Measurements from ENCODE around the gene CYBA.

Gene CYBA

GRCh38 chr16:88655053-88655732 is 4.3 kb upstream of the CYBA start:
- Histone ChIP-seq H3K27me3 (ENCODE audit: control insufficient read depth, insufficient read depth, low read length) (no peaks in the 10 kb centered on the region), H3K9ac (ENCODE audit: low read length) (no peak overlapping the region), H3K36me3 (ENCODE audit: control insufficient read depth, insufficient read depth, low read length) (no peaks in the 10 kb centered on the region), H3K4me3 (ENCODE audit: low read length) (no peak overlapping the region), H3K4me1 (ENCODE audit: control insufficient read depth, insufficient read depth, low read length) (peaks cover 11% of the 10 kb centered on the region), H3K9me3 (ENCODE audit: control insufficient read depth, low read length) (no peaks in the 10 kb centered on the region)

GRCh38 chr16:88654363-88655052 is 3.7 kb upstream of the CYBA start:
- Histone ChIP-seq H3K9ac (ENCODE audit: low read length) (no peak overlapping the region), H3K9me3 (ENCODE audit: control insufficient read depth, low read length) (no peaks in the 10 kb centered on the region), H3K36me3 (ENCODE audit: control insufficient read depth, insufficient read depth, low read length) (no peaks in the 10 kb centered on the region), H3K4me3 (ENCODE audit: low read length) (no peak overlapping the region), H3K27me3 (ENCODE audit: control insufficient read depth, insufficient read depth, low read length) (no peaks in the 10 kb centered on the region), H3K4me1 (ENCODE audit: control insufficient read depth, insufficient read depth, low read length) (peaks cover 17% of the 10 kb centered on the region)

DNA sequence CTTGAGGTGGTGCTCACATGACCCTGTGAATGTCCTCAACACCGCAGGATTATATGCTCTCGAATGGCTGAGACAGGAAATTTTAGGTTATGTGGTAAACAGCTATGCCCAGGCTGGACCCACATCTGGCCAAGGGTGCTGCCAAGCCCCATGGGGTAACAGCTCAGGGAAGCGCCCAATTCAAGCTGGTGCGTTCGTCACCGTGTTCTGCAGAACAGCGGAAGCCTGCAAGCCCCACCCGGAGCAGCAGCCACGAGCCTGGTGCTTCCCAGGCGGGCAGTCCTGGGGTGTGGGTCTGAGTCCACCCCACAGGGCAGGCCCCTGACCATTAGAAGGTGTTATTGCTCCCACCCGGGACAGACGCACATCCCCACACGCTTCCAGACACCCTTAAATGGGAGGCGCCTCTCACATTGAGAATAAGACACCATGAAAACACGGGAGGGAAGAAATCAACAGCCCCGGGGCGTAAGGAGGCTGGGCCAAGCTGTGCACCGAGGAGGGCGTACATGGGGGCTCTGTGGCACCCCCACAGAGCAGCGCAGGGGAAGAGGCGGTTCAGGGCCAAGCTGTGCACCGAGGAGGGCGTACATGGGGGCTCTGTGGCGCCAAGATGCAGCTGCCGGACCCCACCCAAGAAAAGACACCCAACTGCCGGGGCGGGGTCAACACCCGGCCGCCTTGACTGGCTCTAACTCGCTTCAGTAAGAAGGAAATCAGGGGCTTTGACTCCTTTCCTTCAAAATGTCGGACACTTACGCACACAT is 2.9 kb upstream of the CYBA start:
- H3K9ac ChIP-seq (ENCODE audit: low read length), result no peak overlapping the region
- no peaks in the 10 kb centered on the region for H3K36me3 ChIP-seq (ENCODE audit: control insufficient read depth, insufficient read depth, low read length)
- H3K4me1 ChIP-seq (ENCODE audit: control insufficient read depth, insufficient read depth, low read length), result peaks cover 20% of the 10 kb centered on the region
- no peaks in the 10 kb centered on the region for H3K27me3 ChIP-seq (ENCODE audit: control insufficient read depth, insufficient read depth, low read length)
- H3K9me3 ChIP-seq (ENCODE audit: control insufficient read depth, low read length), result no peaks in the 10 kb centered on the region
- H3K4me3 ChIP-seq (ENCODE audit: low read length), result no peak overlapping the region

- peaks cover 20% of the 10 kb centered on the region for H3K4me1 ChIP-seq (ENCODE audit: control insufficient read depth, insufficient read depth, low read length)
- H3K9me3 ChIP-seq (ENCODE audit: control insufficient read depth, low read length), result no peaks in the 10 kb centered on the region
- H3K9ac ChIP-seq (ENCODE audit: low read length), result no peak overlapping the region
- no peaks in the 10 kb centered on the region for H3K27me3 ChIP-seq (ENCODE audit: control insufficient read depth, insufficient read depth, low read length)
- no peaks in the 10 kb centered on the region for H3K36me3 ChIP-seq (ENCODE audit: control insufficient read depth, insufficient read depth, low read length)
- no peak overlapping the region for H3K4me3 ChIP-seq (ENCODE audit: low read length)
Observed at GRCh38 chr16:88653101-88653500, 2.2 kb upstream of the CYBA start.

DNA sequence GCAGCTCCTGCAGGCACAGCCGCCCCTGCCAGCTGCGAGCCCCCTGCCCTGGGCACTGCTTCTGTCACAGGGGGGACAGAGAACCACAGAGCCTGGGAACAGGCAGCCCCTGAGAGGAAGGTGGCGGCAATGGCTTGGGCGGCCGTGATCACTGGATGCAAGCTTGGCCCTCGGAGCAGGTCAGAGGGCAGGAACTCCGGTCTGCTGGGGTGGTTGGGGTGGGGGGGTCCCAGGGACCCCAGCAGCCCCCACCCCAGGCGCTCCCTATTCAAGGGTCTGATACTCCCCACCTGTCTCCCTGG is 1.9 kb upstream of the CYBA start:
- Histone ChIP-seq H3K9ac (ENCODE audit: low read length) (no peak overlapping the region), H3K9me3 (ENCODE audit: control insufficient read depth, low read length) (no peaks in the 10 kb centered on the region), H3K36me3 (ENCODE audit: control insufficient read depth, insufficient read depth, low read length) (no peaks in the 10 kb centered on the region), H3K4me3 (ENCODE audit: low read length) (no peak overlapping the region), H3K4me1 (ENCODE audit: control insufficient read depth, insufficient read depth, low read length) (peaks cover 20% of the 10 kb centered on the region), H3K27me3 (ENCODE audit: control insufficient read depth, insufficient read depth, low read length) (no peaks in the 10 kb centered on the region)

DNA sequence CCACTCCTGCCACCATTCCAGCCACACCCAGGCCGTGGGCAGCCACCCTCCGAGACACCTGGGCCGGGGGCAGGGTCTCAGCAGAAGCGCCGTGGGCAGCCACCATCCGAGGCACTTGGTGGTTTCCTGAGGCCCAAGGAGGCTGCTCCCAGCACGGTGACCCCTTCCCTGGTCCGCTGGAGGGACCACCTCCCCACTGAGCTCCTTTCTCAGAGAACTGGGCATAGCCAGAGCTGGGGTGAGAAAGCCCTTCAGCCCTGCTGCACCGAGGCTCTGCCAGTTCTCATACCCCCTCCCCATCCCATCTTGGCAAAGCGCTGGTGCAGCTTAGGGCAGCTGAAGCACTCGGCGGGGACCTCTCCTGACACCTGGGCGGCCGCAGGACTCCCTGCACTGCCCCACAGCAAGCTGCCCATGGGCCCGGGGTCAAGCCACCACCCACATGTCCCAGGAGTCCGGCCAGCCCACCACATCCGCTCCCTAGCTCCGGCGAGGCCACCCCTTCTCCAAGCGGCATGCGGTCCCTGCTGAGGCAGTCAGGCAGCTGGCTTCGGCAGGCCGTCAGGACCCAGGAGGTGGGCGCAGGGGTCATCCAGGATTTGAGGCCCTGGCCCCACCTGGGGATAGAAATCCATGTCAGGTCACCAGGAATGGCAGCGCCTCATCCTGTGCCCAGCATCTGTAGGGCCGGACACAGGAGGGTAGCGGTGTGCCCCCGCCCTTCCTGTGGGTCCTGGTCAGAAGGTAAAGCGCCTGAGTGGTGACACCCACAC is 1.3 kb upstream of the CYBA start:
- Histone ChIP-seq H3K4me3 (ENCODE audit: low read length) (no peak overlapping the region), H3K4me1 (ENCODE audit: control insufficient read depth, insufficient read depth, low read length) (peaks cover 20% of the 10 kb centered on the region), H3K27me3 (ENCODE audit: control insufficient read depth, insufficient read depth, low read length) (no peaks in the 10 kb centered on the region), H3K9me3 (ENCODE audit: control insufficient read depth, low read length) (no peaks in the 10 kb centered on the region), H3K9ac (ENCODE audit: low read length) (peak overlapping the region; percentile 8), H3K36me3 (ENCODE audit: control insufficient read depth, insufficient read depth, low read length) (no peaks in the 10 kb centered on the region)

GRCh38 chr16:88651276-88651988 is 579 bp upstream of the CYBA start:
- no peaks in the 10 kb centered on the region for H3K9me3 ChIP-seq (ENCODE audit: control insufficient read depth, low read length)
- H3K4me3 ChIP-seq (ENCODE audit: low read length), result peak overlapping the region; percentile 19
- H3K36me3 ChIP-seq (ENCODE audit: control insufficient read depth, insufficient read depth, low read length), result no peaks in the 10 kb centered on the region

DNA sequence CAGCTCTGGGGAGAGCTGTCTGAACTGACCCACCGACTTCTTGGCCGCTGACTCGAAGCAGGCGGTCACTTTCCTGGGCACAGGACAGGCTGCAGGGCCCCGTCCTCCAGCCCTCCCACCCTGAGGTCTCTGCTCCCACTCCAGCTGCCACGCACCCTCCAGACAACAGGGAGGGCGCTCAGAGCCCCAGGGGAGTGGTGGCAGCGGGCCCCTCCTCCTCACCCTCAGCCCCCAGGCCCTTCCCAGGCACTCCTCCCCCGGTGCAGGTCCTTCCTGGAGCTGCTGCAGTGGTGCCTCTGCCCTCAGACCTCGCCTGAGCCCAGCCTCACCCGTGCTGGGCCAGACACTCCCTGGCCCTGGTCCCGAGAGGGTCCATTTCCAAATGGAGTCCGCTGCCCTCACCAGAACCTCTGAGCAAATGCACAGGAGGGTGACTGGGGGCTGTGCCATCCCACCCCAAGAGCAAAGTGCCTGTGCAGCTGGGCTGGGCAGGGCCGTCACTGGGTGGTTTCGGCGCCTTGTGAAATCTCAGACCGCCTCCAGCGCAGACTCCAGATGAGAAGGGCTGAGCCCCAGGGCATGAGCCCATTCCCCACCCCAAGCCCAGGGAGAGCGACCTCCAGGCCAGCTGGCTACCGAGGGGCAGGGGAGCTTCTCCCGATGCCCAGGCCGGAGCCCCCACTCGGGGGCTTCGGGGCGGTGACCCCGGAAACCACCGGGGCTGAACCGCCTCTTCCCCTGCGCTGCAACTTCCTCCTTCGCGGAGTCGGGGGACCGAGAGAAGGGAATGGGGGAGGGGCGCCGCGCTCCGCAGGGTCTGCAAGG is 717 bp downstream of the CYBA start:
- H3K36me3 ChIP-seq (ENCODE audit: control insufficient read depth, insufficient read depth, low read length), result no peaks in the 10 kb centered on the region
- H3K27me3 ChIP-seq (ENCODE audit: control insufficient read depth, insufficient read depth, low read length), result no peaks in the 10 kb centered on the region
- peak overlapping the region; percentile 87 for H3K4me3 ChIP-seq (ENCODE audit: low read length)
- H3K9me3 ChIP-seq (ENCODE audit: control insufficient read depth, low read length), result no peaks in the 10 kb centered on the region
- H3K9ac ChIP-seq (ENCODE audit: low read length), result peak overlapping the region; percentile 81
- H3K4me1 ChIP-seq (ENCODE audit: control insufficient read depth, insufficient read depth, low read length), result peaks cover 20% of the 10 kb centered on the region

More at GRCh38 chr16:88651276-88651988, 579 bp upstream of the CYBA start:
- peaks cover 20% of the 10 kb centered on the region for H3K4me1 ChIP-seq (ENCODE audit: control insufficient read depth, insufficient read depth, low read length)
- H3K27me3 ChIP-seq (ENCODE audit: control insufficient read depth, insufficient read depth, low read length), result no peaks in the 10 kb centered on the region
- peak overlapping the region; percentile 81 for H3K9ac ChIP-seq (ENCODE audit: low read length)

- Histone ChIP-seq H3K9ac (ENCODE audit: low read length) (peak overlapping the region; percentile 81), H3K36me3 (ENCODE audit: control insufficient read depth, insufficient read depth, low read length) (no peaks in the 10 kb centered on the region), H3K4me1 (ENCODE audit: control insufficient read depth, insufficient read depth, low read length) (peaks cover 20% of the 10 kb centered on the region), H3K4me3 (ENCODE audit: low read length) (no peak overlapping the region), H3K27me3 (ENCODE audit: control insufficient read depth, insufficient read depth, low read length) (no peaks in the 10 kb centered on the region), H3K9me3 (ENCODE audit: control insufficient read depth, low read length) (no peaks in the 10 kb centered on the region)
Observed at GRCh38 chr16:88649195-88649923, 1.5 kb downstream of the CYBA start.

GRCh38 chr16:88647178-88648070 is 3.4 kb downstream of the CYBA start:
- Histone ChIP-seq H3K4me3 (ENCODE audit: low read length) (no peak overlapping the region), H3K9me3 (ENCODE audit: control insufficient read depth, low read length) (no peaks in the 10 kb centered on the region), H3K27me3 (ENCODE audit: control insufficient read depth, insufficient read depth, low read length) (no peaks in the 10 kb centered on the region), H3K9ac (ENCODE audit: low read length) (no peak overlapping the region), H3K36me3 (ENCODE audit: control insufficient read depth, insufficient read depth, low read length) (no peaks in the 10 kb centered on the region), H3K4me1 (ENCODE audit: control insufficient read depth, insufficient read depth, low read length) (peaks cover 20% of the 10 kb centered on the region)
